GM12873 (cell line): Measurements from ENCODE around the gene PTPRM.

ENCODE experiments used
- TF ChIP-seq, protein P1 (sequence below): IDR thresholded peaks from 2 replicates; pipeline ENCODE4 v1.5.1; 2012; ENCODE audit warnings: low read depth, mild to moderate bottlenecking, moderate library complexity, low read length, control low read depth; ENCODE audit not compliant: insufficient read depth; ENCODE audit errors: missing control alignments

Gene PTPRM

DNA sequence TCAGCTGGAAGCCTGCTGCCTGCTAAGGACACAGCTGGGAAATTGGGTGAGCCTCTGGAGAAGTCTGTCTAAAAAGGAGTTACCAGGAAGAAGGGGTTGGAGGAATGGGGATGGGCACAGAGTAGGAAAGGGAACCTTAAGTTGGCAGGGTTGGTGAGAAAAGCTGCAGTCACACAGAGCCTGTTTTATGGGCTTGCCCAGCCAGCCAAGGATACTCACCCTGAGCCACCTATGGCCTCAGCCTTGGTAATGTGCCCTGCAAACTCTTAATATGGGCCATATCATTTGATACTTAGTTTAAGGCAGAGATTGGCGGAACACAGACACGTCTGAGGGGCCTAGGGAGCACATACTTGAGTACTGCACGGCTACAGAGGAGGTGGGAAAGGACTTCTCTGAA, 623.9 kb downstream of the PTPRM start:
- TF ChIP-seq, protein P1, sequence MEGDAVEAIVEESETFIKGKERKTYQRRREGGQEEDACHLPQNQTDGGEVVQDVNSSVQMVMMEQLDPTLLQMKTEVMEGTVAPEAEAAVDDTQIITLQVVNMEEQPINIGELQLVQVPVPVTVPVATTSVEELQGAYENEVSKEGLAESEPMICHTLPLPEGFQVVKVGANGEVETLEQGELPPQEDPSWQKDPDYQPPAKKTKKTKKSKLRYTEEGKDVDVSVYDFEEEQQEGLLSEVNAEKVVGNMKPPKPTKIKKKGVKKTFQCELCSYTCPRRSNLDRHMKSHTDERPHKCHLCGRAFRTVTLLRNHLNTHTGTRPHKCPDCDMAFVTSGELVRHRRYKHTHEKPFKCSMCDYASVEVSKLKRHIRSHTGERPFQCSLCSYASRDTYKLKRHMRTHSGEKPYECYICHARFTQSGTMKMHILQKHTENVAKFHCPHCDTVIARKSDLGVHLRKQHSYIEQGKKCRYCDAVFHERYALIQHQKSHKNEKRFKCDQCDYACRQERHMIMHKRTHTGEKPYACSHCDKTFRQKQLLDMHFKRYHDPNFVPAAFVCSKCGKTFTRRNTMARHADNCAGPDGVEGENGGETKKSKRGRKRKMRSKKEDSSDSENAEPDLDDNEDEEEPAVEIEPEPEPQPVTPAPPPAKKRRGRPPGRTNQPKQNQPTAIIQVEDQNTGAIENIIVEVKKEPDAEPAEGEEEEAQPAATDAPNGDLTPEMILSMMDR: no peak

GRCh38 chr18:8194431-8194830, 627.3 kb downstream of the PTPRM start:
- TF ChIP-seq, protein P1: no peak

GRCh38 chr18:8196238-8196637, 629.1 kb downstream of the PTPRM start:
- TF ChIP-seq, protein P1: no peak

- TF ChIP-seq, protein P1: no peak
These were observed 630.4 kb downstream of the PTPRM start for GRCh38 chr18:8197499-8197898.

GRCh38 chr18:8207996-8208395, 640.9 kb downstream of the PTPRM start:
- TF ChIP-seq, protein P1: no peak

DNA sequence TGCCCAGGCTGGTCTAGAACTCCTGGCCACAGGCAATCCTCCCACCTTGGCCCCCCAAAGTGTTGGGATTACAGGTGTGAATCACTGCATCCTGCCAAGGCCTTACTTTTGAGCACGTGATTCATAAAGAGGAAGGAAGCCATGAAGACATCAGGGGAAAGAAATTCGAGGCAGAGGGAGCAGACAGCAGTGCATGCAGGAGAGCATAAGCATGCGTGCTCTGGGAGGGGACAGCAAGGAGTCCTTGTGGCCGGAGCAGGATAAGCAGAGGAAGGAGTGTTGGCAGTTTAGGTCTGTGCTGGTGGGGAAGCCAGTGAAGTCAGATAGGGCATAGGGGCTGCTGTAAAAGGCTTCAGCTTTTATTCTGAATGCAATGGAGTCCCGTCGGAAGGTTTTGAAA, 641.6 kb downstream of the PTPRM start:
- TF ChIP-seq, protein P1: no peak

DNA sequence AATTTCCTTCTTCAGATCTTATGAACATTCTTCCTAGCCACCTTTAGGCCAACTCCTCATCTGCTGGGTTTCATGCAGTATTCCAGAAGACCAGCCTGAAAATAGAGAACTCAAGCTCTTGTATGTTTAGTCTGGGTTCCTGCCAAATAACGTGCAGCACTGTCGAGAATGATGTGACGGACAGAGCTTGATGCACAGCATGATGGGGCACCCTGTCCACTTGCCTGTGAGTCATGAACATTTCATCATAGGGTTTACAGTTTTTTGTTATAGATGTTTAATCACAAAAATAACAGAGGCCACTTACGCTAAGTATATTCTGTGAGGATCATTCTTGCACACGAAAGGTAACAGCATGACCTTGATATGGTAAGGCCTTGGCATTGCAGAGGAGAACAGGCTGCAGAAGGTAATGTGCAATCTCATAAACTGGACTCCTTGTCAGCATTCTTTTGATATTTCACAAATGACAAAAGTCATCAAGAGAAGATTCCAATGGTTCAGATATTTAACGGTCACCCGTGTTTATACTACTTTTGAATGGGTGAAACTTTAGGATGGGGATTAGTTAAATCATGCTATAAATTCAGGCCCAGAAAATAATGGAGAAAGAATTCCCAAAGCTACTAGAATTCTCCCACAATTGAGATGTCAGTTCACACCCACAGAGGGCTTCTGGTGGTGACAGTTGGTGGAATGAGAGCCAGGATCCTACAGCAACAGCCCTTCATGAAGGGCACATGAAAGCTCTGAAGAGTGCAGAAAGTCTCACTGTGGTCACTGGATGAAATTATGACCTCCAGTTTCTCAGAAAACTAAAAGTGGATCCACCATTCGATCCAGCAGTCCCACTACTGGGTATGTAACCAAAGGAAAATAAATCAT, 646.0 kb downstream of the PTPRM start:
- TF ChIP-seq, protein P1: no peak
